Testis (tissue), 3 donors: ENCODE results near the gene MTAP. TPM values are rescaled to one million over a fixed set of nuclear protein-coding genes. Genes with fewer than 3 reads are reported as not detected.
"Not testable (repeated sequence)": the region's sequence is repeated elsewhere in the genome, so short reads cannot be mapped to it uniquely, and the experiment has no call there.

Experiments
- DNase-seq: peaks from one replicate; pipeline ENCODE4 v3.0.0-alpha.2; 2019
- H3K27ac ChIP-seq, 2 donors: fragments of 200-600 bp; sonication (generic); one replicate each; pipeline ENCODE4 v1.5.1; 2019
- H3K27me3 ChIP-seq: fragments of 200-600 bp; sonication (generic); one replicate; pipeline ENCODE4 v1.5.1; 2019
- H3K36me3 ChIP-seq: fragments of 200-600 bp; sonication (generic); one replicate; pipeline ENCODE4 v1.5.1; 2017; ENCODE audit warnings: low read depth; ENCODE audit errors: missing control alignments
- H3K4me1 ChIP-seq: fragments of 200-600 bp; sonication (generic); one replicate; pipeline ENCODE4 v1.5.1; 2019
- H3K4me3 ChIP-seq, 2 donors: fragments of 200-600 bp; sonication (generic); one replicate each; pipeline ENCODE4 v1.5.1; 2017 to 2019
- H3K9me3 ChIP-seq: fragments of 200-600 bp; sonication (generic); one replicate; pipeline ENCODE4 v1.5.1; 2017
- POLR2A ChIP-seq: fragments of 450-650 bp; IDR thresholded peaks from one replicate; pipeline ENCODE4 v1.6.1; 2017; ENCODE audit warnings: antibody characterized with exemption, mild to moderate bottlenecking, moderate library complexity
- WGBS, 2 donors: methylation state at CpG; one replicate each; pipeline ENCODE4 v1.1.5; 2018; 5-methylcytosine and 5-hydroxymethylcytosine counted together
- intact Hi-C: fragments of 100-400 bp; cut with DNase I; formaldehyde crosslinking; loops from one replicate; pipeline ENCODE4 v1.15.1; 2023; ENCODE audit warnings: low total_unique reads
- polyA plus RNA-seq: library from polyadenylated mRNA; stranded (reverse); fragments of 350-450 nt; fragmentation: Illumina TruSeq; extraction: RNeasy Lipid Tissue Mini Kit (QIAGEN cat#74804); gene quantifications from one replicate; pipeline ENCODE4 v1.2.3, GENCODE V29; 2014; ENCODE audit warnings: low read depth, low replicate concordance; ENCODE audit not compliant: insufficient read depth
- total RNA-seq, 2 donors: library from RNA; depleted of rRNA; stranded (reverse); fragments of >200 nt; gene quantifications; one replicate each; pipeline ENCODE4 v1.2.3, GENCODE V29; 2016
- TF ChIP-seq, protein P1 (sequence below), 3 experiments: fragments of 450-650 bp in 2 of 3; fragments of 200-600 bp in 1 of 3; sonication (generic) in 1 of 3; IDR thresholded peaks; one replicate each; pipeline ENCODE4 v1.5.1; 2016 to 2019; ENCODE audit warnings: antibody characterized with exemption in 3 of 3, mild to moderate bottlenecking in 2 of 3, moderate library complexity in 1 of 3

The MTAP gene
- total and polyA plus RNA-seq, 3 donors from 2014 or later = 18.2 to 21.2 (median 19.3) TPM

DNA sequence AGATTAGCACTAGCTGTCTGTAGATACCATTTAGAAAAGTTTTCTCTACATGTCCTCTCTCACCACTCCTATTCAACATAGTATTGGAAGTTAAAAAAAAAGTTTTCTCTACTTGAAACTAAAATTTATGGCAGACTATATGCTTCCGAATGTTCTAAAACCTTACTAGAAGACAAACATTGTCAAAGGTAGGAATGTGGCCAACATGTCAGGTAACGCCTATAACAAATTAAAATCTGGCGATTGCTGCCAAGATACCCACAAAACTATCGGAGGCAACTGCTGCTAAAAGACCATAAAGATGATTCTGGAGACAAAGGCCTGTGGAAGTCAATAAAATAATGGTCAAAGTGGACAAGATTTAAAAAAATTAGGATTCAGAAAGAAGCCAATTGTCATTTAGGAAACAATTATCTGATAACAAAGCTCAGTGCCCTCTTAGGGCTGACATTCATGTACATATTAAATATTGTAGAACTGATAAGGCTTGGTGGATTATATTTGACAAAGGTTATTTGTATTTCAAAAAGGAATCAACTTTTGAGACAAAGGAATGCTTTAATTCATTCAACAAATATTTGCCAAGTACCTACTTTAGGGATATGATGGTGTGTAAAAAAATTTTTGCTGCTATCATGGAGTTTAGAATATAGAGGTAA, 139.0 kb downstream of the MTAP start:
- H3K36me3 ChIP-seq = no peaks in the 10 kb centered on the region
- TF ChIP-seq, protein P1, sequence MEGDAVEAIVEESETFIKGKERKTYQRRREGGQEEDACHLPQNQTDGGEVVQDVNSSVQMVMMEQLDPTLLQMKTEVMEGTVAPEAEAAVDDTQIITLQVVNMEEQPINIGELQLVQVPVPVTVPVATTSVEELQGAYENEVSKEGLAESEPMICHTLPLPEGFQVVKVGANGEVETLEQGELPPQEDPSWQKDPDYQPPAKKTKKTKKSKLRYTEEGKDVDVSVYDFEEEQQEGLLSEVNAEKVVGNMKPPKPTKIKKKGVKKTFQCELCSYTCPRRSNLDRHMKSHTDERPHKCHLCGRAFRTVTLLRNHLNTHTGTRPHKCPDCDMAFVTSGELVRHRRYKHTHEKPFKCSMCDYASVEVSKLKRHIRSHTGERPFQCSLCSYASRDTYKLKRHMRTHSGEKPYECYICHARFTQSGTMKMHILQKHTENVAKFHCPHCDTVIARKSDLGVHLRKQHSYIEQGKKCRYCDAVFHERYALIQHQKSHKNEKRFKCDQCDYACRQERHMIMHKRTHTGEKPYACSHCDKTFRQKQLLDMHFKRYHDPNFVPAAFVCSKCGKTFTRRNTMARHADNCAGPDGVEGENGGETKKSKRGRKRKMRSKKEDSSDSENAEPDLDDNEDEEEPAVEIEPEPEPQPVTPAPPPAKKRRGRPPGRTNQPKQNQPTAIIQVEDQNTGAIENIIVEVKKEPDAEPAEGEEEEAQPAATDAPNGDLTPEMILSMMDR (IDR thresholded peaks at IDR 0.05) = no peak
- TF ChIP-seq POLR2A = no peak
- no peak overlapping the region for H3K27ac ChIP-seq
- intact Hi-C loops = no loop called here
- H3K9me3 ChIP-seq = no peaks in the 10 kb centered on the region
- no peak overlapping the region for H3K4me3 ChIP-seq
- H3K27me3 ChIP-seq = no peaks in the 10 kb centered on the region
- WGBS, 2 donors = 94 to 97% methylated on average over 4 of the region's 4 CpGs
- no peak for DNase-seq
- no peaks in the 10 kb centered on the region for H3K4me1 ChIP-seq

DNA sequence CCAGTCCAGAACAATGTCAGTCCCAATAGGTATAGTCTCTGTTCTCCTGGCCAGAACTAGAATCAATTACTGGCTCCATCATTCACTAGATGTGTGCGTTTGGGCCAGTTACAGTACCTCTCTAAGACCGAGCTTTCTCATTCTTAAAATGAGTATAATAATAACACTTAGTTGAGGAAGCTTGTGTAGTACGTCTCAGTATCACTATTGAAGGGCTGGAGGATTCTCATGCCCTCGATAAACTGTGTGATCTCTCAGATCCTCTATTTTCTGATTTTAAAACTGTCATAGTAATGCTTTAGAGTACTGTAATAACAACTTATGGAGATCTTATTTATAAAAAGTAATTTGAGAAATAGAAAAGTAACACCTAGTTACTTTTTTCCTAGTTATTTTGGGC, 141.0 kb downstream of the MTAP start:
- Histone ChIP-seq H3K4me3 (no peak overlapping the region), H3K27ac (no peak overlapping the region), H3K9me3 (no peaks in the 10 kb centered on the region), H3K27me3 (no peaks in the 10 kb centered on the region), H3K36me3 (no peaks in the 10 kb centered on the region), H3K4me1 (no peaks in the 10 kb centered on the region)
- intact Hi-C loops = no loop called here
- 92% methylated on average over 4 of the region's 4 CpGs for WGBS, 2 donors
- TF ChIP-seq, protein P1 (IDR thresholded peaks at IDR 0.05) = no peak
- TF ChIP-seq POLR2A = no peak
- DNase-seq = no peak

DNA sequence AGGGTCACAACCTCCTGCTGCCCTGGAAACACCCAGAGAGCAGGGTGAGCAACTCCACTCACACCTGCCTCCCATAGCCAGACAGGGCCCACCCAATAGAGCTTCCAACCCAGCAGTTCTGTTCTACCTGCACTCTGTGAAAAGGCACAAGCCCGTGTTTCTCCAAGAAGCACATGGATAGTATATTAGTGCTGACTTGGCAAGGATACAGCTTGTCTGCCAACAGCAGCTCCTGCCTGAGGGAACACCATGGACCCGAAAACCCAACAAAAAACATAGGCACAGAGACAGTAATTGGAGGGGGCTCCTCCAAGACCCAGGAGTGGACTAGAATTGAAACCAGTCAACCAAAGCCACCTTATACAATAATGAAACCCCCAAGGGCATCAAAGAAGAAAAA, 143.2 kb downstream of the MTAP start:
- WGBS, 2 donors = 81 to 98% methylated on average over 2 of the region's 2 CpGs
- H3K27me3 ChIP-seq = no peaks in the 10 kb centered on the region
- H3K4me3 ChIP-seq = no peak overlapping the region
- no peaks in the 10 kb centered on the region for H3K36me3 ChIP-seq
- intact Hi-C loops = no loop called here
- H3K9me3 ChIP-seq = no peaks in the 10 kb centered on the region
- TF ChIP-seq, protein P1 (IDR thresholded peaks at IDR 0.05) = no peak
- TF ChIP-seq POLR2A = no peak
- H3K27ac ChIP-seq = no peak overlapping the region
- H3K4me1 ChIP-seq = no peaks in the 10 kb centered on the region
- no peak for DNase-seq

DNA sequence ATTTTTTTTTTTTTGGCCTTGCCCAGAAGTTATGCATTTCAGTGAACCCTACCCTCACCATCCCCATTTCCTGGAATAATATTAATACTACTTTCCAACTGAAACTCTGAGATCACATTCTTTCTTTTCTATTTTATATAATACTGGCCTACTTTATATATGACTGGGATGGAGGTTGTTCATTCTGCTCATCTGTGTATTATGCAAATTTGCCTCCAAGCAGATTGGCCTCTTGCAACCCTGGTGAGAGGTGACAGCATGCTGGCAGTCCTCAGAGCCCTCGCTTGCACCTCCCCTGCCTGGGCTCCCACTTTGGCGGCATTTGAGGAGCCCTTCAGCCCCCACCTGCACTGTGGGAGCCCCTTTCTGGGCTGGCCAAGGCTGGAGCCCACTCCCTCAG, 156.4 kb downstream of the MTAP start:
- 54 to 72% methylated on average over 2 of the region's 2 CpGs for WGBS, 2 donors
- no peak for DNase-seq
- Histone ChIP-seq H3K27me3 (no peaks in the 10 kb centered on the region), H3K4me3 (peak overlapping the region; percentile 12 to 39), H3K36me3 (no peaks in the 10 kb centered on the region), H3K9me3 (no peaks in the 10 kb centered on the region), H3K4me1 (no peaks in the 10 kb centered on the region), H3K27ac (no peak overlapping the region)
- TF ChIP-seq, protein P1 (IDR thresholded peaks at IDR 0.05) = no peak
- TF ChIP-seq POLR2A = no peak
- intact Hi-C loops = no loop called here

DNA sequence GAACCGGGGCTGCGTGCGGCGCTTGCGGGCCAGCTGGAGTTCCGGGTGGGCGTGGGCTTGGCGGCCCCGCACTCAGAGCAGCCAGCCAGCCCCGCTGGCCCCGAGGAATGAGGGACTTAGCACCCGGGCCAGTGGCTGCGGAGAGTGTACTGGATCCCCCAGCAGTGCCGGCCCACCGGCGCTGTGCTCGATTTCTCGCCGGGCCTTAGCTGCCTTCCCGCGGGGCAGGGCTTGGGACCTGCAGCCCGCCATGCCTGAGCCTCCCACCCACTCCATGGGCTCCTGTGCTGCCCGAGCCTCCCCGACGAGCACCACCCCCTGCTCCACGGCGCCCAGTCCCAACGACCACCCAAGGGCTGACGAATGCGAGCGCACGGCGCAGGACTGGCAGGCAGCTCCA, 156.8 kb downstream of the MTAP start:
- WGBS, 2 donors = 61 to 77% methylated on average over 9 to 33 of the region's 33 CpGs
- peak overlapping the region; percentile 12 to 39 for H3K4me3 ChIP-seq
- H3K9me3 ChIP-seq, H3K4me1 ChIP-seq, H3K27me3 ChIP-seq, H3K27ac ChIP-seq, intact Hi-C loops, H3K36me3 ChIP-seq, DNase-seq: not testable (repeated sequence)
